Renal cortex interstitium (tissue), 11 donors: ENCODE measurements around the gene C2orf72. TPM values are rescaled to one million over a fixed set of nuclear protein-coding genes. Genes with fewer than 3 reads are reported as not detected.
"Not testable (repeated sequence)": the region's sequence is repeated elsewhere in the genome, so short reads cannot be mapped to it uniquely, and the experiment has no call there.

Experiments used
- DNase-seq, 11 donors: peaks; one replicate each; pipeline ENCODE4 v3.0.0-alpha.2; 2013; ENCODE audit warnings: low read depth in 9 of 11, low spot score in 4 of 11; ENCODE audit errors: extremely low read depth in 1 of 11
- polyA plus RNA-seq, 3 donors: library from polyadenylated mRNA; unstranded; fragments of 120-200 nt; gene quantifications; one replicate each; pipeline ENCODE4 v1.2.1, GENCODE V29; 2013; ENCODE audit not compliant: insufficient read length in 3 of 3

The C2orf72 gene
- polyA plus RNA-seq, 3 donors, result 2.7 to 6.4 (median 3.3) TPM

GRCh38 chr2:231009236-231009919 lies 27.9 kb upstream of the C2orf72 start:
- no peak for DNase-seq

- no peak for DNase-seq
Observed at GRCh38 chr2:231010201-231010730, 27.1 kb upstream of the C2orf72 start.

- DNase-seq, result no peak
Observed at GRCh38 chr2:231011526-231011925, 25.8 kb upstream of the C2orf72 start.

GRCh38 chr2:231012463-231012862 lies 24.9 kb upstream of the C2orf72 start:
- DNase-seq, result no peak

- no peak for DNase-seq
Observed at GRCh38 chr2:231013820-231014219, 23.5 kb upstream of the C2orf72 start.

GRCh38 chr2:231015478-231015877 lies 21.8 kb upstream of the C2orf72 start:
- no peak for DNase-seq

- DNase-seq, result no peak
Observed at GRCh38 chr2:231015926-231016325, 21.4 kb upstream of the C2orf72 start.

GRCh38 chr2:231016566-231017230 lies 20.6 kb upstream of the C2orf72 start:
- DNase-seq, result no peak

GRCh38 chr2:231017231-231017598 lies 20.1 kb upstream of the C2orf72 start:
- no peak for DNase-seq

- DNase-seq, result no peak
Observed at GRCh38 chr2:231018184-231018583, 19.1 kb upstream of the C2orf72 start.

- DNase-seq, result not testable (repeated sequence)
Observed at GRCh38 chr2:231025059-231025458, 12.3 kb upstream of the C2orf72 start.

- DNase-seq, result no peak
Observed at GRCh38 chr2:231028889-231029288, 8.4 kb upstream of the C2orf72 start.

- DNase-seq, result no peak
Observed at GRCh38 chr2:231029563-231029962, 7.8 kb upstream of the C2orf72 start.

GRCh38 chr2:231030725-231031124 lies 6.6 kb upstream of the C2orf72 start:
- no peak for DNase-seq

GRCh38 chr2:231032575-231033140 lies 4.7 kb upstream of the C2orf72 start:
- no peak for DNase-seq

- DNase-seq, result no peak
Observed at GRCh38 chr2:231033147-231034132, 3.9 kb upstream of the C2orf72 start.

- no peak for DNase-seq
Observed at GRCh38 chr2:231034291-231034882, 2.9 kb upstream of the C2orf72 start.

- no peak for DNase-seq
Observed at GRCh38 chr2:231036131-231036530, 1.2 kb upstream of the C2orf72 start.

- DNase-seq, result no peak
Observed at GRCh38 chr2:231036578-231037106, 681 bp upstream of the C2orf72 start.
